ENCODE results near the gene SLC17A7.
"Not testable (repeated sequence)": the region's sequence is repeated elsewhere in the genome, so short reads cannot be mapped to it uniquely, and the experiment has no call there.

SLC17A7 gene

GRCh38 chr19:49479975-49480628, 38.8 kb upstream of the SLC17A7 start:
- Histone ChIP-seq H3K36me3 (ENCODE audit: insufficient read depth, low read length) (no peaks in the 10 kb centered on the region), H3K27me3 (ENCODE audit: control insufficient read depth, insufficient read depth, low read length) (no peaks in the 10 kb centered on the region), H3K9ac (ENCODE audit: low read depth, low read length) (no peak overlapping the region), H3K4me2 (ENCODE audit: low read length) (no peak overlapping the region), H3K4me3 (ENCODE audit: low read length) (no peak overlapping the region), H3K4me1 (ENCODE audit: control insufficient read depth, insufficient read depth, low read length) (no peaks in the 10 kb centered on the region), H3K9me3 (replicated peaks; ENCODE audit: low read length) (no peaks in the 10 kb centered on the region)

GRCh38 chr19:49475995-49476880, 34.9 kb upstream of the SLC17A7 start:
- Histone ChIP-seq H3K4me3 (ENCODE audit: low read length) (no peak overlapping the region), H3K36me3 (ENCODE audit: insufficient read depth, low read length) (no peaks in the 10 kb centered on the region), H3K9me3 (replicated peaks; ENCODE audit: low read length) (no peaks in the 10 kb centered on the region), H3K4me1 (ENCODE audit: control insufficient read depth, insufficient read depth, low read length) (peaks cover 4% of the 10 kb centered on the region), H3K4me2 (ENCODE audit: low read length) (no peak overlapping the region), H3K9ac (ENCODE audit: low read depth, low read length) (no peak overlapping the region), H3K27me3 (ENCODE audit: control insufficient read depth, insufficient read depth, low read length) (no peaks in the 10 kb centered on the region)

- Histone ChIP-seq H3K4me3 (ENCODE audit: low read length) (no peak overlapping the region), H3K27me3 (ENCODE audit: control insufficient read depth, insufficient read depth, low read length) (no peaks in the 10 kb centered on the region), H3K4me2 (ENCODE audit: low read length) (no peak overlapping the region), H3K4me1 (ENCODE audit: control insufficient read depth, insufficient read depth, low read length) (peaks cover 4% of the 10 kb centered on the region), H3K9me3 (replicated peaks; ENCODE audit: low read length) (no peaks in the 10 kb centered on the region), H3K9ac (ENCODE audit: low read depth, low read length) (no peak overlapping the region), H3K36me3 (ENCODE audit: insufficient read depth, low read length) (no peaks in the 10 kb centered on the region)
Observed at GRCh38 chr19:49475191-49475917, 34.0 kb upstream of the SLC17A7 start.

GRCh38 chr19:49474542-49474924, 33.2 kb upstream of the SLC17A7 start:
- H3K4me3 ChIP-seq (ENCODE audit: low read length) = peak overlapping the region; percentile 65
- peak overlapping the region; percentile 93 for H3K4me2 ChIP-seq (ENCODE audit: low read length)
- peak overlapping the region; percentile 77 for H3K9ac ChIP-seq (ENCODE audit: low read depth, low read length)
- peaks cover 4% of the 10 kb centered on the region for H3K4me1 ChIP-seq (ENCODE audit: control insufficient read depth, insufficient read depth, low read length)
- no peaks in the 10 kb centered on the region for H3K27me3 ChIP-seq (ENCODE audit: control insufficient read depth, insufficient read depth, low read length)
- no peaks in the 10 kb centered on the region for H3K9me3 ChIP-seq (replicated peaks; ENCODE audit: low read length)
- no peaks in the 10 kb centered on the region for H3K36me3 ChIP-seq (ENCODE audit: insufficient read depth, low read length)

GRCh38 chr19:49473868-49474541, 32.7 kb upstream of the SLC17A7 start, which contains the start of gene FLT3LG:
Gene FLT3LG (plus strand): TSS chr19:49474215. CDS start chr19:49474640, 425 bp downstream.
- Histone ChIP-seq H3K36me3 (ENCODE audit: insufficient read depth, low read length) (no peaks in the 10 kb centered on the region), H3K9ac (ENCODE audit: low read depth, low read length) (peak within 1 kb of the TSS; percentile 77), H3K27me3 (ENCODE audit: control insufficient read depth, insufficient read depth, low read length) (no peaks in the 10 kb centered on the region), H3K4me1 (ENCODE audit: control insufficient read depth, insufficient read depth, low read length) (peaks cover 4% of the 10 kb centered on the region), H3K9me3 (replicated peaks; ENCODE audit: low read length) (no peaks in the 10 kb centered on the region), H3K4me3 (ENCODE audit: low read length) (peak within 1 kb of the TSS; percentile 65), H3K4me2 (ENCODE audit: low read length) (peak within 1 kb of the TSS; percentile 93)

GRCh38 chr19:49473501-49473867, 32.2 kb upstream of the SLC17A7 start:
- peak overlapping the region; percentile 77 for H3K9ac ChIP-seq (ENCODE audit: low read depth, low read length)
- not testable (repeated sequence) for H3K4me1 ChIP-seq (ENCODE audit: control insufficient read depth, insufficient read depth, low read length); H3K27me3 ChIP-seq (ENCODE audit: control insufficient read depth, insufficient read depth, low read length); H3K9me3 ChIP-seq (replicated peaks; ENCODE audit: low read length); H3K36me3 ChIP-seq (ENCODE audit: insufficient read depth, low read length)
- H3K4me3 ChIP-seq (ENCODE audit: low read length) = peak overlapping the region; percentile 65
- H3K4me2 ChIP-seq (ENCODE audit: low read length) = peak overlapping the region; percentile 93

- Histone ChIP-seq H3K36me3 (ENCODE audit: insufficient read depth, low read length) (no peaks in the 10 kb centered on the region), H3K4me3 (ENCODE audit: low read length) (no peak overlapping the region), H3K9me3 (replicated peaks; ENCODE audit: low read length) (no peaks in the 10 kb centered on the region), H3K9ac (ENCODE audit: low read depth, low read length) (no peak overlapping the region), H3K4me1 (ENCODE audit: control insufficient read depth, insufficient read depth, low read length) (peaks cover 4% of the 10 kb centered on the region), H3K27me3 (ENCODE audit: control insufficient read depth, insufficient read depth, low read length) (no peaks in the 10 kb centered on the region), H3K4me2 (ENCODE audit: low read length) (no peak overlapping the region)
Observed at GRCh38 chr19:49472936-49473335, 31.6 kb upstream of the SLC17A7 start.

GRCh38 chr19:49470615-49470978, 29.3 kb upstream of the SLC17A7 start:
- H3K36me3 ChIP-seq (ENCODE audit: insufficient read depth, low read length) = no peaks in the 10 kb centered on the region
- H3K27me3 ChIP-seq (ENCODE audit: control insufficient read depth, insufficient read depth, low read length) = no peaks in the 10 kb centered on the region
- H3K4me2 ChIP-seq (ENCODE audit: low read length) = no peak overlapping the region
- H3K4me3 ChIP-seq (ENCODE audit: low read length) = no peak overlapping the region
- H3K9ac ChIP-seq (ENCODE audit: low read depth, low read length) = no peak overlapping the region
- H3K4me1 ChIP-seq (ENCODE audit: control insufficient read depth, insufficient read depth, low read length) = peaks cover 4% of the 10 kb centered on the region
- H3K9me3 ChIP-seq (replicated peaks; ENCODE audit: low read length) = no peaks in the 10 kb centered on the region

- no peak overlapping the region for H3K4me3 ChIP-seq (ENCODE audit: low read length)
- no peak overlapping the region for H3K4me2 ChIP-seq (ENCODE audit: low read length)
- no peaks in the 10 kb centered on the region for H3K9me3 ChIP-seq (replicated peaks; ENCODE audit: low read length)
- H3K27me3 ChIP-seq (ENCODE audit: control insufficient read depth, insufficient read depth, low read length) = no peaks in the 10 kb centered on the region
- peaks cover 4% of the 10 kb centered on the region for H3K4me1 ChIP-seq (ENCODE audit: control insufficient read depth, insufficient read depth, low read length)
- no peaks in the 10 kb centered on the region for H3K36me3 ChIP-seq (ENCODE audit: insufficient read depth, low read length)
- H3K9ac ChIP-seq (ENCODE audit: low read depth, low read length) = no peak overlapping the region
Observed at GRCh38 chr19:49469828-49470614, 28.7 kb upstream of the SLC17A7 start.

GRCh38 chr19:49468746-49469447, 27.6 kb upstream of the SLC17A7 start:
- Histone ChIP-seq H3K4me1 (ENCODE audit: control insufficient read depth, insufficient read depth, low read length) (peaks cover 4% of the 10 kb centered on the region), H3K27me3 (ENCODE audit: control insufficient read depth, insufficient read depth, low read length) (no peaks in the 10 kb centered on the region), H3K9me3 (replicated peaks; ENCODE audit: low read length) (no peaks in the 10 kb centered on the region), H3K4me2 (ENCODE audit: low read length) (no peak overlapping the region), H3K4me3 (ENCODE audit: low read length) (no peak overlapping the region), H3K36me3 (ENCODE audit: insufficient read depth, low read length) (peaks cover 5% of the 10 kb centered on the region), H3K9ac (ENCODE audit: low read depth, low read length) (no peak overlapping the region)

Measured in skeletal muscle satellite cell (primary cell).